HG02759 (cell line): Measurements from ENCODE around the gene TAC3.
"Not testable (repeated sequence)": the region's sequence is repeated elsewhere in the genome, so short reads cannot be mapped to it uniquely, and the experiment has no call there.

Experiments used
- ATAC-seq: cut with Tn5 transposase; IDR thresholded peaks from one replicate; pipeline ENCODE4 v1.9.1; 2021; ENCODE audit warnings: mild to moderate bottlenecking, moderate library complexity; ENCODE audit not compliant: unreplicated experiment

TAC3 gene

DNA sequence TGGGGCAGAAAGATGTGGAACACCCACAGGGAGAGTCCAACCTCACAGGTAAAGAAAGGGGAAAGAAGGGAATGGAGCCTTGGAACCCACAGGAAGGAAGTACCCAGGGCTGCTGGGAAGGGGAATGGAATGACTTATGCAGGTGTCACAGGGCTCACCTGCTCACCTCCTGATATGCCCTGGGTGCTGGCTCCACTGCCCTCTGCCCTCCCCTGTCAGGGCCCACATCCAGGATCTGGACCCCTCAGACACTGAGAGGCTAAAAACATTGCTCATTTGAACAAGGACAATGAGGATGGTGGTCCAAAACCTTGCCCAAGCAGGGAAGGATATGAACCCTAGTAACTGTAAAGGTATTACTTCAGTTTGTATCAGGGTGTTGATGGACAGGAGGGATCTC lies 29.3 kb downstream of the TAC3 start:
- ATAC-seq = no peak

DNA sequence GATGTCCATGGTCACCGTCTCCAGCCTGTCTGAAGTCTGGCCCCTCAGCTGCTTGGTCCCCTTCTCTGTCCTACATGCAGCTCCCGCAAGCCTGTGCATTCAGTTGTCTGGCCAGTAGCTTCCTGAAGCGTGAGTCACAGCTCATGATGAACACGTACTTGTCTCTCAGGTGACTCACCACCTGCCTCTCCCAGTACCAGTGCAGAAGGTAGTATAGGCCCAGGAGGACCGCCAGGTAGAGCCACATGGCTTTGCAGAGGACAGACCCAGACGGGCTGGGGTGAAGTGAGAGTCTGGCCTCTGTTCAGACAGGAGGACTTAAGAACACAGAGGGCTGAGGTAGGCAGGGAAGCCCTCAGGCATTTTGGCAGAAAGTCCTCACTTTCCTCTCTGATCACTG lies 30.6 kb downstream of the TAC3 start:
- not testable (repeated sequence) for ATAC-seq

DNA sequence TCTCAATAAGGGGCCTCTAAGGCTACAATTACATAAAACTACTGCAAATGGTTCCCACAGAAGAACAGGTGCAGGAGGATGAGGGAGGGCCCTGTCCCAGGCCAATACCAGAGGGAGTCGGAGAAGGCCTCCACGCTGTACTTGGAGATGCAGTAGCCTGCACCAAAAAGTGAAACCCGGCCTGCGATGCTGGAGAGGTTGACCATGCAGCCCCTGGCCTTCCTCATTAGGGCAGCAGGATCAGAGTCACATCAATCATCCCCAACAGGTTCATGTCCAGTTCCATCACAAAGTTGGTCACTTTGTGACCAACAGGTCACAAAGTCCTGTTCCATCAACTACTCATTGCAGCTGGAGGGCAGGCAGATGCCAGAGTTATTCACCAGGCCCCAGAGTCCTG lies 32.9 kb downstream of the TAC3 start:
- ATAC-seq = no peak

DNA sequence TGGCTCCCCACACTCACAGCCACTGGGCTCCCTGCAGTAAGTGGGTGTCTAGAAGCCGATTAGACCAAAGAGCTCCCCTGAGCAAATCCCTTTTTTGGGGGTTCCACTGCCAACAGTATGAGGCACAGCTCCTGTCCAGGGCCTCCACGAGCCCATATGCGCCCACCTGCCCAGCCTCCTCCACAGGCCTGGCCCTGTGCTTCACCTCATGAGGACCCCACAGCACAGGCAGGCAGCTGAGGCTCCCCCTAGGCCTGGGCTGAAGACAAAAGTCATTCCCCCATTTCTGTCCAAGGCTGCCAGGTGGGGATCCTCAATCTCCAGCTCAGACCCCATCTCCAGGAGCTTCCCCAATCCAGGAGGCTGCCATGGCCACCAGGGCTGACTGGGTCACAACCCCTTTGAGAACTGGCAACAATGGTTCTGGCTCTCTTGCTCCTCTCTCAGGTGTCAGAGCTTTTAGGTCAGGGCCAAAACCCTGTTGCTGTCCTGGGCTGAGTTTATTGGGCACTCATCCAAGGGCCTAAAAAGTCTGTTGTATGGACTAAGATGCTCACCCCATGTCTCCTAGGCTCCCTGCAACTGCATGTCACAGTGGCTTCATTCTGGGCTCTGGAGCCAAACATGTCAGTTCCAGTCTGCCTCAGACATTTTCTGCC lies 33.6 kb downstream of the TAC3 start:
- ATAC-seq = not testable (repeated sequence)

DNA sequence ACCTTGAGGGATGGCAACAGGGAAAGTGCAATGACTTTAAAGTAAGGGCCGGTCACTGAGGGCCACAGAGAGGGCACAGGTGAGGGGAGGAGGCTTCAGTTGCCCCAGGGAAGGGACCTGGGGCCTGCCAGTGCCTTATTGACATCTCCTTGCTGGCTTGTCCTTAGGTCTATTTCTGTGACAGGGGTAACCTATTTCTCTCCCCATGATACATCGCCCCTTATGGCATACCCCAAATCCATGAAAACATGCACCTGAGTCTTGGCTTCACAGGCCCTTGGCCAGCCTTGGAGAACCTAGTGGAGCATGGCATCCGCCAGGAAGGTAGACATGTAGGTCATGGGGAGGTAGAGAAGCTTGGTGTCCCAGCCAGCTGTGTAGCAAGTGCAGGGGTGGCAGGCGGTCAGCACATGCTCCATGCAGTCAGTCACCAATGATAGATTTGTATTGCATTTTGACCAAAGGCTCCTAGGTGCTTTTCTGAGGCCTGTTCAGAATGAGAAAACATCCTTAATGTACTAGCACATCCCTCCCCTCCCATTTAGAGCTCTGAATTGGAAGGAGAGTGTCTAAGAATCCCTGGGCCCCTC lies 35.3 kb downstream of the TAC3 start:
- no peak for ATAC-seq

DNA sequence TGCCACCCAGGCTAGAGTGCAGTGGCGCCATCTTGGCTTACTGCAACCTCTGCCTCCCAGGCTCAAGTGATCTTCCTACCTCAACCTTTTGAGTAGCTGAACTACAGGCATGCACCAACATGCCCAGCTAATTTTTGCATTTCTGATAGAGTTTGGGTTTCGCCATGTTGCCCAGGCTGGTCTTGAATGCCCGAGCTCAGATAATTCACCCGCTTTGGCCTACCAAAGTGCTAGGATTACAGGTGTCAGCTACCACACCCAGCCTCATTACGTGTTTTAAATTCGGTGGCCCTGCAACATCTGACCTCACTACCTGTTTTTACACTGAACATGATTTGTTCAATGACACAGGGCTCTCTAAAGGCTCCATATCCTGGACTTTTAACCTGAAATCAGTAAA lies 36.1 kb downstream of the TAC3 start:
- ATAC-seq = no peak

DNA sequence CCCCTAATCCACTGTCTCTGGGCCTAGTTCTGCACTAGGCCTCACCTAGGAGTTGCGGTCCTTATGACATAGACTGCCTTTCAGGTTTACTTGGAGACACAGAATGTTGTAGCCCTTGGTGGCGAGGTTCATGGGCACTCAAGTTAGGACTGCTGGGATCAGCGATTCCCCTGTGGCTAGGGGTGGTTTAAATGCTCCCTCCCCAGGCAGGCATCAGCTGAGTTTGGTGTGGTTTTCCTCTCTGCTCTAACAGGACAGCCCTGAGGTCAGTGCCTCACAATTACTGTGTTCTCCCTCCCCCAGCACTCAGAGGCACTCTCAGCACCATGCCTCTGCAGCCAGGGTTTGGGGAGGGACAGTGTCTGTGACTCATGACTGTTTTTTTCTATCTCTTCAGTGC lies 36.7 kb downstream of the TAC3 start:
- no peak for ATAC-seq

DNA sequence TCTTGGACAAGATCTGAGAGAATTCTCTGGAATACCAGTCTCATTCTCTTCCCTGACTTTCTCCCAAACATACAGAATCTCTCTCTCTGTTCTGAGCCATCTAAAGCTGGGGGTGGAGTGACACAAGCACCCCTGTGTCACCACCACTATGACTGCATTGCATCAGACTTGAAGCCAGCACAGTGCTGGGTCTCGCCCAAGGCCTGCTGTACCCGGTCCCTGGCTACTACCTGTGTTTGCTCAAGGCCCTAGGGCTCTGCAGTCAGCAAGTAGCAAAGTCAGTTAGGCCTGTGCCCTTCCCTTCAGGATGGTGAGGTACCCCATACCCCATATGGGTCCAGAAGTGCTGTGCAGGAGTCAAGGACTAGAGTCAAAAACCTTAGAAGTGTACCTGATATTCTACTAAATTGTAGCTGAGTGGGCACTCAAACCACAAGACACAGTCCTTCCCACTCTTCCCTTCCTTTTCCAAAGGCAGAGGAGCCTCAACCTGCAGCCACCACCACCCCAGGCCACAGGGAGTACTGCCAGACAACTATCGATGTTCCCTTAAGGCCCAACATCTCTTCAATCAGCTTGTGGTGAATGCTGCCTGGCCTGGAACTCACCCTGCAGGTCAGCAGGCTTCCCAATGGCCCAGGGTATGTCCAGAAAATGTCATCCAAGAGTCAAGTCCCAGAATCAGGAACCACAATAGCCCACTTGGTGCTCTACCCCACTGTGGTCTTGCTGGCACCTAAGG lies 37.8 kb downstream of the TAC3 start:
- no peak for ATAC-seq

DNA sequence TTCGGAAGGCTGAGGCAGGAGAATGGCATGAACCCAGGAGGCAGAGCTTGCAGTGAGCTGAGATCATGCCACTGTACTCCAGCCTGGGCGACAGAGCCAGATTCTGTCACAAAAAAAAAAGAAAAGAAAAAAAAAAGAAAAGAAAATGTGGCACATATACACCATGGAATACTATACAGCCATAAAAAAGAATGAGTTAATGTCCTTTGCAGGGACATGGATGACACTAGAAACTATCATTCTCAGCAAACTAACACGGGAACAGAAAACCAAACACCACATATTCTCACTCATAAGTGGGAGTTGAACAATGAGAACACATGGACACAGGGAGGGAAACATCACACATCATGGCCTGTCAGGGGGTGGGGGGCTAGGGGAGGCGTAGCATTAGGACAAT lies 39.0 kb downstream of the TAC3 start:
- ATAC-seq = not testable (repeated sequence)

DNA sequence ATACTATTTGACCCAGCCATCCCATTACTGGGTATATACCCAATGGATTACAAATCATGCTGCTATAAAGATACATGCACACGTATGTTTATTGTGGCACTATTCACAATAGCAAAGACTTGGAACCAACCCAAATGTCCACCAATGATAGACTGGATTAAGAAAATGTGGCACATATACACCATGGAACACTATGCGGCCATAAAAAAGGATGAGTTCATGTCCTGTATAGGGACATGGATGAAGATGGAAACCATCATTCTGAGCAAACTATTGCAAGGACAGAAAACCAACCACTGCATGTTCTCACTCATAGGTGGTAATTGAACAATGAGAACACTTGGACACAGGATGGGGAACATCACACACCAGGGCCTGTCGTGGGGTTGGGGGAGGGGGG lies 42.1 kb downstream of the TAC3 start:
- ATAC-seq = not testable (repeated sequence)

DNA sequence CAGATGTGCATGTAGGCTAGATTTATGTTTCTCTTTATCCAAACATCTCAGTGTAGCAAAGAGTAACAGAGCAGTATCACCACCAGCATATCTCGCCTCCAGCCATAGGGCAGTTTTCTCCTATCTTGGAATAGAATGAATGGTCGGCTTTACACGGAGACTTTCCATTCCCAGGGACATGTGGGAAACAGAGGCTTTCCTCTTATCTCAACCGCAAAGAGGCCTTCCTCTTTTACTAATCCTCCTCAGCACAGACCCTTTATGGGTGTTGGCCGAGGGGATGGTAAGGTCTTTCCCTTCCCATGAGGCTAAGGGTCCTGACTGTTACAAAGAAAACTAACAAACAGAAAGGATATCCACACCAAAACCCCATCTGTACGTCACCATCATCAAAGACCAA lies 47.4 kb downstream of the TAC3 start:
- ATAC-seq = not testable (repeated sequence)

DNA sequence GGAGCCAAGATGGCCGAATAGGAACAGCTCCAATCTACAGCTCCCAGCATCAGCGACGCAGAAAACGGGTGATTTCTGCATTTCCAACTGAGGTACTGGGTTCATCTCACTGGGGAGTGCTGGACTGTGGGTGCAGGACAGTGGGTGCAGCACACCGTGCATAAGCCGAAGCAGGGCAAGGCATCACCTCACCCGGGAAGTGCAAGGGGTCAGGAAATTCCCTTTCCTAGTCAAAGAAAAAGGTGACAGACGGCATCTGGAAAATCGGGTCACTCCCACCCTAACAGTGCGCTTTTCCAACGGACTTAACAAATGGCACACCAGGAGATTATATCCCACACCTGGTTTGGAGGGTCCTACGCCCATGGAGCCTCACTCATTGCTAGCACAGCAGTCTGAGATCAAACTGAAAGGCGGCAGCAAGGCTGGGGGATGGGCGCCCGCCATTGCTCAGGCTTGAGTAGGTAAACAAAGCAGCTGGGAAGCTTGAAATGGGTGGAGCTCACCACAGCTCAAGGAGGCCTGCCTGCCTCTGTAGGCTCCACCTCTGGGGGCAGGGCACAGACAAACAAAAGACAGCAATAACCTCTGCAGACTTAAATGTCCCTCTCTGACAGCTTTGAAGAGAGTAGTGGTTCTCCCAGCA lies 50.2 kb downstream of the TAC3 start:
- ATAC-seq = not testable (repeated sequence)

DNA sequence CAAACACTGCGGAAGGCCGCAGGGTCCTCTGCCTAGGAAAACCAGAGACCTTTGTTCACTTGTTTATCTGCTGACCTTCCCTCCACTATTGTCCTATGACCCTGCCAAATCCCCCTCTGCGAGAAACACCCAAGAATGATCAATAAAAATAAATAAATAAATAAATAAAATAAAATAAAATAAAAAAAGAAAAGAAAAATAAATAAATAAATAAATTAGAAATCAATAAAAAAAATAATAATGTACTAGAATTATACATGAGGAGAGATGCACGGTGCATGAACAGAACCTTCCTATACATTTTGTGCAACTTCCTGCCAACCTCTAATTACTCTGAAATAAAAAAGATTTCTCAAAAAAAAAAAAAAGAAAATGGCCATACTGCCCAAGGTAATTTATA lies 51.2 kb downstream of the TAC3 start:
- ATAC-seq = not testable (repeated sequence)

DNA sequence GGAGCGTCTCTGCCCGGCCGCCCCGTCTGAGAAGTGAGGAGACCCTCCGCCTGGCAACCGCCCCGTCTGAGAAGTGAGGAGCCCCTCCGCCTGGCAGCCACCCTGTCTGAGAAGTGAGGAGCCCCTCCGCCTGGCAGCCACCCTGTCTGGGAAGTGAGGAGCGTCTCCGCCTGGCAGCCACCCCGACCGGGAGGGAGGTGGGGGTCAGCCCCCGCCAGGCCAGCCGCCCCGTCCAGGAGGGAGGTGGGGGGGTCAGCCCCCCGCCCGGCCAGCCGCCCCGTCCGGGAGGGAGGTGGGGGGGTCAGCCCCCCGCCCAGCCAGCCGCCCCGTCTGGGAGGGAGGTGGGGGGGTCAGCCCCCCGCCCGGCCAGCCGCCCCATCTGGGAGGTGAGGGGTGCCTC lies 52.8 kb downstream of the TAC3 start:
- not testable (repeated sequence) for ATAC-seq

DNA sequence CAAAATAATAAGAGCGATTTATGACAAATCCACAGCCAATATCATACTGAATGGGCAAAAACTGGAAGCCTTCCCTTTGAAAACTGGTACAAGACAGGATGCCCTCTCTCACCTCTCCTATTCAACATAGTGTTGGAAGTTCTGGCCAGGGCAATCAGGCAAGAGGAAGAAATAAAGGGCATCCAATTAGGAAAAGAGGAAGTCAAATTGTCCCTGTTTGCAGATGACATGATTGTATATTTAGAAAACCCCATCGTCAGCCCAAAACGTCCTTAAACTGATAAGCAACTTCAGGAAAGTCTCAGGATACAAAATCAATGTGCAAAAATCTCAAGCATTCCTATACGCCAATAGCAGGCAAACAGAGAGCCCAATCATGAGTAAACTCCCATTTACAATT lies 54.1 kb downstream of the TAC3 start:
- ATAC-seq = not testable (repeated sequence)
